ENCODE data around the gene ENAH. TPM values are rescaled to one million over a fixed set of nuclear protein-coding genes. Genes with fewer than 3 reads are reported as not detected.
"Not testable (repeated sequence)": the region's sequence is repeated elsewhere in the genome, so short reads cannot be mapped to it uniquely, and the experiment has no call there.

ENAH gene
- total RNA-seq, 1 experiment from 2014 or later = 19.4 TPM

DNA sequence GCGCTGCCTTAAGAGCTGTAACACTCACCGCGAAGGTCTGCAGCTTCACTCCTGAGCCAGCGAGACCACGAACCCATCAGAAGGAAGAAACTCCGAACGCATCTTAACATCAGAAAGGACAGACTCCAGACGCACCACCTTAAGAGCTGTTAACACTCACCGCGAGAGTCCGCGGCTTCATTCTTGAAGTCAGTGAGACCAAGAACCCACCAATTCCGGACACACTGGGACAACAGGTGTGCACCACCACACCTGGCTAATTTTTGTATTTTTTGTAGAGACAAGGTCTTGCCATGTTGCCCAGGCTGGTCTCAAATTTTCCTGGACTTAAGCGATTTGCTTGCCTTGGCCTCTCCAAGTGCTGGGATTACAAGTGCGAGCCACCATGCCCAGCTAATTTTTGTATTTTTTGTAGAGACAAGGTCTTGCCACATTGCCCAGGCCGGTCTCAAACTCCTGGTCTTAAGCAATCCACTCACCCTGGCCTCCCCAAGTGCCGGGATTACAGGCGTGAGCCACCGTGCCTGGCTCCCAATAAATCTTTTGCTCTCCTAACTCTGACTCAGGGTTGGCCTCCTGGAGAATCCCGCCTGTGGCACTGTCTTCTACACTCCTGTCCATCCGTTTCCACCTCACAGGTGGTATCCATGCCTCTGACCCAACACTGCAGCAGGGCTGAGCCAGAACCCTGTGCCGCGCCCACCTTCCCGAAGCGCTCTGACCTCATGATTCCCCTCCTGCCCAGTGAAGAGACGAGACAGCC, 179.1 kb downstream of the ENAH start:
- DNase-seq (ENCODE audit: low spot score) = not testable (repeated sequence)

DNA sequence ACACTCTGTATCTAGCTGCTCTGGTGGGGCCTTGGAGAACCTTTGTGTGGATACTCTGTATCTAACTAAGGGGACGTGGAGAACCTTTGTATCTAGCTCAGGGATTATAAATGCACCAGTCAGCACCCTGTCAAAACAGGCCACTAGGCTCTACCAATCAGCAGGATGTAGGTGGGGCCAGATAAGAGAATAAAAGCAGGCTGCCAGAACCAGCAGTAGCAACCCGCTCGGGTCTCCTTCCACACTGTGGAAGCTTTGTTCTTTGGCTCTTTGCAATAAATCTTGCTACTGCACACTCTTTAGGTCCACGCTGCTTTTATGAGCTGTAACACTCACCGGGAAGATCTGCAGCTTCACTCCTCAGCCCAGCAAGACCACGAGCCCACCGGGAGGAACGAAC, 179.7 kb downstream of the ENAH start:
- not testable (repeated sequence) for DNase-seq (ENCODE audit: low spot score)

DNA sequence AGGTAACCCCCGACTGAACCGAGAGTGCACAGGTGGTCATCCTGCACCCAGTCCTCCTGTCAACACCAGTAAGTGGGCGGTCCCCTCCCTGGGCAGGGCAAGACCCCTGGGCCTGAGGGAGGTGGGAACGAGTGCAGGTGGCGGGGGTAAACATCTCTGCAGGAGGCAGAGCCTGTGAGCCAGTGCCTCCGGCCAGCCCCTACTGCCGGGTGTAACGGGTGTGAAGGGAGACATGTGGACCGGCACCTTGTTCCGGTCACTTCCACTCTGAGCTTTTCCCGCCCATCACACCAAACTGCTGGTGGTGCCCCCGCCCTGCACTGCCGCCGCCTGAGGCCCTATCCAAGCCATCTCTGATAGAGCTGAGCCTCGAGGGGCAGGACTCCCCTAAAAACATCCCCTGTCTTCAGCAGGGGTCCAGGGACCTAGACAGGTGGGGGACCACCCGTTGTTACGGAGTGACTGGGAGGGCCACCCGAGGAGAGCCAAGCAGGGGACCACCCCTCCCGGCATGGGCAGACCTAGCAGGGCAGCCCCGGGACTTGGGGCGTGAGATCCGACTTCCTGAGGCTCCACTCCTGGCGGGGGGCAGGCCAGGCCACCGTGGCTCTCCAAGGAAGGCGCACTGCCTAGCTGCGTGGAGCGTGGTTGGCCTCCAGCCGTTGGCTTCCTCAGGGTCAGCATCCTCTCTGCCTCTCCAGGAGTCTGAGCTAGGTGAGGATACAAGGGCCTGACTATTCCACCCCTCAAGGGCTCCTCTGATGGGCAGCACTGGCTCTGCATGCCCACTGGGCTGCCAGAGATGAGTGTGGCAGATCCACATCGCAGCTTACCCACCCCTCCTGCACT, 181.2 kb downstream of the ENAH start:
- DNase-seq (ENCODE audit: low spot score) = no peak

DNA sequence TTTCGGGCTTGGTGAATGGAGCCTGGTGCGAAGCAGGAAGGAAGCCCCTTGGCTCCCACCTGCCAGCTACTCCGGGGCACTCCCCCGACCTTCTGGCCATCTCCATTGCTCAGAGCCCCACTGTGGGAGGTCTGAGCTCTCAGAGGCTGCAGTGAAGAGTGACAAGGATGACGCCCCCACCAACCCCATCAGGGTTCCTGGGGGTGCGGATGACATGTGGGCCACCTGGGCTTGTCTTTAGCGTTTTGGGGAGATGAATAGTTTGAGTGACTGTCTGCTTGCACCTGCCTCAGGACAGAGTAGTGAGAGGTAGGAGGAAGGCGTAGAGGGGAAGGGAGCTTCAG, 181.8 kb downstream of the ENAH start:
- no peak for DNase-seq (ENCODE audit: low spot score)

DNA sequence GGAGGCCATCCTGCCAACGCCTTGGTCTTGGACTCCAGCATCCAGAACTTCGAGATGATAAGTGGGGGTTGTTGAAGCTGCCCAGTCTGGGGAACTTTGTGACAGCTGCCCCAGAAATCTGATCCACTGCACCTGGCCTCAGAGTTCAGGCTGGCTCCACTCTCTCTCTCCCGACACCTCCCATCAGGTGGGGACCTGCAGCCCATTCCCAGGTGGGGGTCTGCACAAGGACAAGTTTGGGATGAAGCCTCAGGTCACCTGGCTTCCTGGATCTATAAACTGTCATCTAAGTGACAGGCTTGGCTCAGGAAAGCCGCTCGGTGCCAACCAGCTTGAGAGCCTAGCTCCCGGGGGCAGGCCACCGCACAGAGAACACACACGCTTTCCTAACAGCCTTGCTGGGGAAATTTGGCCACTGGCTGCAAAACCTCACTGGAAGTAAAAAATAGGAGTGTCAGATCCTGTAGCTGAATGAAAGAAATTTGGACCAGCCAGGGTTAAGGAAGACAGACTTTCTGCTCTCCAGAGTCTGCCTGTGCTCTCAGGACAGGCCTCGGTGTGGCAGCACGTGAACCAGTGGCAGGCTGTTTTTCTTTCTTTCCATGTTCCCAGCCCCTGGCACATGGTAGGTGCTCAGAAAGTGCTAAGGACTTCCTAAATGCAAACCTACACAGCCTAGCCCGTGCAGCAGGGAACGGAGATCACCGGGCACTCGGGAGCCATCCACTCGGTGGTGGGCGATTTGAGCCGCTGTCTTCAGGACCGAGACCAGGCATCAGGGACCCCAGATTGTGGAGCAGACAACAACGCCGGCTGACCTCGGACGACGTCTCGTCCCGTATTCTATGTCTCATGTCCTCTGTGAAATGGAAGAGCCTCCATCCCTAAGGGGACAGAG, 182.5 kb downstream of the ENAH start:
- no peak for DNase-seq (ENCODE audit: low spot score)

DNA sequence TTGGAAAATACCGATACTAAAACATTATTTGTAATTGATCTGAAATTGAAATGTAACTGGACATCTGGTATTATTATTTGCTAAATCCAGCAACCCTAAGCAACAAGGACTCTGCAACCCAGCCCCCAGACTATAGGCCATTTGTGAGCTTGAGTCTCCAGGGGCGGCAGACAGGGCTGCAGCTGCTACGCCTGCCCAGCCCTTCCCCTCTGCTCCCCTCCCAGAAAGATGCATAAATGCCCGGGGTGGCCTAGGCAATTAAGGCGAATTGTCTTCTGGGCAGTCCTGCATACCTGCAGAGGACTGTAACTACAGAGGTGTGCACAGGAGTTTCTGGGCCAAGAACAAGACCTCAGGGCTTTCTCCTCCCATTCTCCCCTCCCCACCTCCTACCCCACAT, 183.9 kb downstream of the ENAH start:
- no peak for DNase-seq (ENCODE audit: low spot score)

DNA sequence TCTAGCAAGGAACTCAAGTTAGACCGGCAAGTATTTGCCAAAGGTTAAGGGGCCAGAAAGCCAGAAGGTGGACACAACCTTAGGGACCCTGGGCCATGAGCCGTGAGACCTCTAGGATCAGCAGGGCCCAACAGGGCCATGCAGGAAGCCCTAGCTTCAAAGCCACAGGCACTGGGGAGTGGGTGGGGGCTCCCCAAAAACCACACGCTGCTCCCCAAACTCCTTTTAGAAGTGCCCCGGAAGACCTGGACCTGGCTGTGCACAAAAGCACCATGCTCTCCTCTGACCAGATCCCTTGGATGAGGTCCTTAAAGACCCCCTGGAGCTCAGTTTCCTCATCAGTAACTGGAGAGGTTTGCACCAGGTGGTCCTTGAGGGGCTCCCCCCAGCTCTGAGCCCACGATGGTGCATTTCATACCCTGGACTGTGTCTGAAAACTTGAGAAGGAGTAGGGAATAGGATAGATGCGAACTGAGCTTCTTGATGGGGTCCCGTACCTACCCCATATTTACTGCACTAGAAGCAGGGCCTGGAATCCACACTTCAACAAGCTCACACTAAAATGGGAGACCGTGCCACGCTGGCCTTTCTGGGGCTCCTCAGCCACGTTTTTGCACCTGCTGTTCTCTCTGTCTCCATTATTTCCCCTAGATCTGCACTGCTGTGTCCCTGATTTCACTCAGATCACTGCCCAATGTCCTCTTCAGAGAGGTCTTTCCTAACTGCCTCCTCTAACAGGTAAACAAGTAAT, 184.5 kb downstream of the ENAH start:
- no peak for DNase-seq (ENCODE audit: low spot score)

DNA sequence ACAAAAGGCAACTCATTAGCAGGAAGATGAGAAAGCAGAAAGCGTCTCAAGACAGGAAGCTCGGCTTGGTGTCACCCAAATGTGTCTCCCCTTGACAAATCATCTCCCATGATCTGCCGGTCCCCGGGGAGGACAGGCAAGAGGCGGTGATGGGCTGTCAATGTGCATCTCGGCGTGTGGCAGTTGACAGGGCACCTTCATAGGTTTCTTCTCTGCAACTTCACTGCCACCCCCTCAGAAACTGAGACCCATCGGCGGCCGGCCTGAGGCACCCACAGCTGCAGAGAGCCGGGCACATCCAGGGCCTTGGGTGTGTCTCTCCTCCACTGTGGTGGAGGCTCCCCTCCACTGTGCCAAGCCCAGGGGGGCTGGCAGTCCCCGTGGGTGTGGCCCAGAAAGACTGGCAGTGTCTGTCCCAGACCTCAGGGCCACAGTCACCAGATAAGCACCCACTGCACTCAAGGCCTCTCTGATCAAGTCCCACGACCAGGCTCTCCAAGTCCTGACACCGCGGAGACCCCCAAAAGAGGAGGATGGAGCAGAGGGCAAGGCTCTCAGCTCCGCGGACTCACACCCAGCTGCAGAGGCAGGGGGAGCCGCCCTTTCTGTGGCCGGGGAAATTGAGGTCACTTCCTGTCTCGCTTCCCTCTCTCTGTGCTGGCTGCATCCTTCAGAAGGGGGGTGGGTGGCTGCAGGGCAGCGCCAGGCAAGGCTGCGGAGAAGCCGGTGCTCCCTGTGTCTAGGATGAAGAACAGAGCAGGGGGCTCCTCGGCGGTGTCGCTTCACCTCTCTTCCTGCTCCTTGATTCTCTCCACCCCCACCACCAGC, 185.5 kb downstream of the ENAH start:
- no peak for DNase-seq (ENCODE audit: low spot score)

DNA sequence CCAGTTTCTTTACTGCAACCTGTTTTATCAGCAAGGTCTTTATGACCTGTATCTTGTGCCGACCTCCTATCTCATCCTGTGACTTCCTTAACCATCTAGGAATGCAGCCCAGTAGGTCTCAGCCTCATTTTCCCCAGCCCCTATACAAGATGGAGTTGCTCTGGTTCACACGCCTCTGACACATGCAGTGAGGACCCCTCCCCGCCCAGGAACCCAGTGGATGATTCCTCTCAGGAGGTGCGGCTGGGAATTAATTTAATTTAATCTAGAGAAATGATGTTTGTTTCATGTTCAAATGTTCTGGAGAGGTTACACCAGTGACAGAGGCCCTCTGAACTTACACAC, 186.1 kb downstream of the ENAH start:
- DNase-seq (ENCODE audit: low spot score) = no peak

DNA sequence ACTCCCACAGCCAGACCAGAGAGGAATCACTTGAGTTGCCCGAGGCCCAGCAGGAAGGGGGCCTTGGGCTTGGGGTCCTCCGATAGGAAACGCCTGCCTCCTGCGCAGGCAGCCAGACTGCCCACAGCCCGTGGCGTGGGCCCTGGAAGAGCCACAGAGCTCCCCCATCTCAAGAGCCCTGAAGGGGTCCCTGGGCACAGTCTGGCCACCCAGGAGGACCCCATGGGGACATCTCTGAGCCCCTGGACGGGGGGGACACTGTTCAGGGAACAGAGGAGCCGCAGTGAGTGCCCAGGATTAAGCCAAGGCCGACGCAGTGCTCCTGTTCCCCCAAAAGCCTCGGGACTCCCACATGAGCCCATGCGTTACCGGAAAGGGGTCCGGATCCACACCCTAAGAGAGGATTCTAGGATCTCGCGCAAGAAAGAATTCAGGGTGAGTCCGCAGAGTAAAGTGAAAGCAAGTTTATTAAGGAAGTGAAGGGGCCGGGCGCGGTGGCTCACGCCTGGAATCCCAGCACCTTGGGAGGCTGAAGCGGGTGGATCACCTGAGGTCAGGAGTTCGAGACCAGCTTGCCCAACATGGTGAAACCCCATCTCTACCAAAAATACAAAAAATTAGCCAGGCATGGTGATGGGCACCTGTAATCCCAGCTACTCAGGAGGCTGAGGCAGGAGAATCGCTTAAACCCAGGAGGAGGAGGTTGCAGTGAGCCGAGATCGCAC, 187.0 kb downstream of the ENAH start:
- DNase-seq (ENCODE audit: low spot score) = no peak

DNA sequence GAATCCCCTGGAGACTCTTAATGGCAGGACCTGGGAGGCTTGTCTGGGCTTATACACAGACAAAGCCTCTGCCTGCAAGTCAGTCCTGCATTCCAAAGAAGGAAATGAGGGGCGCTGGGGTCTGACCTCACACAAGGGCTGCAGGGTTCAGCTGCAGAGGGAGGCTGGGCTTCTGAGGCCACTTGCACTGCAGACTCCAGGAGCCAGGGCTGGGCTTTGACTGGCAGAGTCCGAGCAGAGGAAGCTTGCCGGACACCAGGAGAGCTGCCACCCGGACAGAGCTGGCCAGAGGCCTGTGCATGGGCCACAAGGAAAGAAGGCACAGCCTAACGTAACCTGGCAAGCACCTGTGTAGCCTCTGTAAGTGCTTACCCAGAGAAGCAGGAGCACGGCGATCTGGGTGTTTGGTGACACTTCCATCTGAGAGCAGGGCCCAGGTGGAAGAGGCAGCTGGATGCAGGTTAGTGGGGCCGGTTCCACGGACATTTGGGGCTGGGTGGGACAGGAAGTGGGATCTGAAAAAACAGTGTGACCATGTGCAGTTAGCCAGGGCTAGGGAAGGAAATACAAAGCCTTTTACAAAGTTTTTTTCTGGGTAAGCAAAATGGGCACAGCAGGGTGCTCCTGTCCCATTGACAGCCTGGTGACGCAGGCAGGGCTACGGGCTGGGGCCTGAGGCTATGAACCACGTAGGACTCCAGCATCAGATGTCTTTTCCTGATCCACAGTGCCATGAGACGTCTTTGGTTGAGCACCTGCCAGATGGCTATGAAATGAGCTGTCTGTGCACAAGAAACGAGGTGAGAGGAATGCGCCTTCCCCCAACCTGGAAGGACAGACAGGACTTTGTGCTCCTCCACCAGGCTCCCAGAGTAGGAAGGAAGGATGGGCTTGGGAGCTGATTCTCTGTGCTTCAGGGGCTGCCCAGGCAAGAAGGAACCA, 187.8 kb downstream of the ENAH start:
- no peak for DNase-seq (ENCODE audit: low spot score)

DNA sequence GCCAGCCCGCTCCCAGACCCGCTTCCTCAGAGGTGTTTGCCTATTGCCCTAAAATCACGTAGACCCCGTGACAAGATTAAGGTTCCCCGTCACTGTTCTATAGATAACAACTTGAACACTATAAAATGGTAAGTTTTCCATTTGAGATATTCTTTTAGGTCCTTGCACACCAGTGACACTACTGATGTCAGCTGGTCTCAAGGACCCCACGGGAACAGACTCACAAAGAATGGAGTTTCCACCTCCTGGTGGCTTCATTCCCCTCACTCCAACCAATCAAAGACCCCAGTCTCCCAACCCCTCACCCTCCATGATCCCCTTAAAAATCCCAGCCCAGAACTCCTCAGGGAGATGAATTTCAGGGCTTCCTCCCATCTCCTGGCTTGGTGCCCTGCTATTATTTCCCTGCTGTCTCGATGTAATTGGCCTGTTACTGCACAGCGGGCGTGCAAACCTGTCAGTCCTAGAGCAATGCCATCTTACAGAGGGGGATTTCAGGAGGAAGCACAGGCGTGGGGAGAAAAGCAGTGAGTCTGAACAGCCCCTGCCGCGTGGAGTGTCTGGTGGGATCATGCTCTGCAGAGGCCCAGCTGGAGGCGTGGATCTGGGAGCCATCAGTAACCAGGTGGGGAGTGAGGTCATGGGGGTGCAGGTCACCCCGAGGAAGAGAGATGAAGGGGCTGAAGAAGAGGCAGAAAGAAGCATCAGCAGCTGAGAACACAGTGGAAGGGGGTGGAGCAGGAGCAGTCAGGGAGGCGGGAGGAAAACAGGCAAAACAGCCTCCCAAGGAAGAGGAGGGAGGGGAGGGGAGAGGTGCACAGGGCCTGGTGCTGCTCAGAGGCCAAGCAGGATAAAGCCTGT, 190.0 kb downstream of the ENAH start:
- no peak for DNase-seq (ENCODE audit: low spot score)

DNA sequence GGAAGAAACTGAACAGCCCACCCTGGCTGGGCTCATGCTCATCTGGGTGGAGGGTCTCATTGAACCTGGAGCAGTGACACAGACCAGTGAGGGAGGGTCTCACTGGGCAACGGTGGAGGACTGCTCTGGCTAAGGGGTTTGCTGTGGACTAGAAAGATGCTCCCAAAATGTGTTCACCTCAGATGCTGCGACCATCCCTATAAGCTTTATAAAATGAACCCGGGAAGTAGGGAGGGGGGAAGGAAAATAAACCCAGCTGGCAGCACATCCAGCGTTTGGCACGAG, 190.6 kb downstream of the ENAH start:
- DNase-seq (ENCODE audit: low spot score) = no peak

DNA sequence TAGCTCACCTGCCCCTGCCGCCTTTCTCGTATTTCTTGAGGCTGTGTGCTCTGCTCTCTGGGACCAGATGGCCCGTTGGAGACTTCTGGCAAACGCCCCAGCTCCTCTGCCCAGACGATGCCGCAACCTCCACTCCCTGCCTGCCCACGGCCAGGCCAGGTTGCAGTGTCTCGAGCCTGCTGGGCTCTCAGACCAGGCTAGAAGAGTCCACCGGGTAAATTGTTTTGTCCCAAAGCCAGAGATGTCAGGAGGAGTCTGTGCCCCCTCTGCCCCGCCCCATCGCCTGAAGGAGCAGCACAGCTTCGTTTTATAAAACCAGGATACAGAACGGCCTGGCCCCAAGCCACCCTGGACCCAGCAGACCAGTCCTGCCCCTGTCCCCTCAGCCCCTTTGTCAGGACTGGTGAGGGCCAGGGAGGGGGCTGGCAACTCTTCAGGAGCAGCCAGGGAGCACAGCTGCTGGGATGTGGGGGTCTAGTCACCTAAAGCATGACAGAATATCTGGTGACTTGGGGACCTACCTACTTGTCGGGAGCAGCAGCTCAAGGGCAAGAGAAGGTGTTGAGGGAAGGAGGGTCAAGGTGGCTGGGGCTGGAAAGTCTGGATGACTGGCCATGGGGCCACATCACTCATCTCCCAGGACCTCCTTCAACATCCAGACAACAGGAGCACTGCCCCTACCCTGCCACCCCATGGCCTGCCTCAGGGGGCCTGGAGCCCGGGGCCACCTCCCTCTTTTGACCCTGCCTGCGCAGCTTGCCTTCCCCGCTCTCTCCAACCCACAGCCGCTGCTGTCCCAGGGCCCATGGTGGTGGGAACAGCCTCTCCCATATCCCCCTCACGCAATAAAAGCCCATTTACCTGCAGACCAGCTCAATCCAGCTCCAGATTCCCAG, 191.1 kb downstream of the ENAH start:
- DNase-seq (ENCODE audit: low spot score) = no peak

DNA sequence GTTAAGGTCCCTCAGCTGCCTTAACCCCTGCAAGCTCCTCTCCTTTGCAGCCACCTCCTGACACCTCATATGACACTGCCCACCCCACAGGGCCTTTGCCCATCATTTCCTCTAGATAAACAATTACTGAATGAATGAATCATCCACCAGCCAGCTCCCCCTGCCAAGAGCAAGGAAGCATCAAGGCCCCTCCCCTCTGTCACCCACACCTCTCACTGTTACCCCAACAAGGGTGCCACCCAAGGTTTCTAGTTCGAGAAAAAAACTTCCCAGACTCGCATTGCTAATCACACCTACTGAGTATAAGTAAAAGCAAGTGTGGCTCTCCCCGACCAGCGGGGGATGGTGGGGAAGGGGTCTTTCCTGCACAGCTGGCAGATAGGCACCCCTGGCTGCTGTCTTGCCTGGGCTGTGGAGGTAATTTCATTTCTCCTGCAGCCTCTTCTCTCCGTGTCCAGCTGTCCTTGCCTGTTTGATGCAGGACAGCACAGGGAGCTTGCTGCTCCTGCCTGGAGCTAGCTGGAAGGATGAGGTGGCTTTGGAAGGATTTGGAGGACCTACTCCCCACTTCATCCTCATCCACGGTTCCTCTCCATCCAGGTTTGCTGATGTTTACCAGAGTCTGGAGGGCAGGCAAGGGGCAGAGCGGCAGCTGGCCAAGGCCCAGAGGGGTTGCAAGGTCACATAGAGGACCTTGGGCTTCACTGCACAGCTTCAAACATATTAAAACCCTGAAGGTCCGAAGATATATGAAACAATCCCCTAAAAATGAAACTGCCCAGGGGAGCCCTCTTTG, 192.0 kb downstream of the ENAH start:
- no peak for DNase-seq (ENCODE audit: low spot score)

Measured in HT-29 (cell line).